GM19025 (cell line): Measurements from ENCODE around the gene SYT1.
A peak's percentile ranks its signal among the peaks of the same experiment; 100 is the strongest.
"Not testable (repeated sequence)": the region's sequence is repeated elsewhere in the genome, so short reads cannot be mapped to it uniquely, and the experiment has no call there.

Experiments
- ATAC-seq: cut with Tn5 transposase; IDR thresholded peaks from one replicate; pipeline ENCODE4 v1.9.1; 2021; ENCODE audit warnings: mild to moderate bottlenecking, low read depth, moderate library complexity; ENCODE audit not compliant: unreplicated experiment

The SYT1 gene

GRCh38 chr12:78864403-78864869 lies at the start of gene SYT1:
TSS of gene SYT1 (plus strand) at chr12:78864774.
- ATAC-seq: peak; percentile 32

DNA sequence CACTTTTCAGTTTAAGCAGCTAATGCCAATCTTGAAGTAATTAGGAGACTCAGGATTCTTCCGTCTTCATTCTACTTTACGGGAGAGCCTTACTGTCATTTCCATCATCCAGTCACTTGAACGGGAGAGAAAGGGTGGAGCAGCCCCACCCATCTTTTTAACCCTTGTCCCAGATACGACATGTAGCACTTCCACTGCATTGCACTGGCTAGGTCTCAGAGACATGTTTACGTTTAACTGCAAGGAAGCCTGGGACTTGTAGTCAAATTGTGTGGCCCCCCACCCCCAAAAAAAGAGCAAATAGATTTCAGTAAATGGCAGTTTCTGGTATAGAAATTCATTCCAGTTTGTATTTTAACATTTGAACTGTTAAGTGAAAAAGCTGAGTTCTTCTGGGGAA lies 46.1 kb upstream of the SYT1 start:
- no peak for ATAC-seq

DNA sequence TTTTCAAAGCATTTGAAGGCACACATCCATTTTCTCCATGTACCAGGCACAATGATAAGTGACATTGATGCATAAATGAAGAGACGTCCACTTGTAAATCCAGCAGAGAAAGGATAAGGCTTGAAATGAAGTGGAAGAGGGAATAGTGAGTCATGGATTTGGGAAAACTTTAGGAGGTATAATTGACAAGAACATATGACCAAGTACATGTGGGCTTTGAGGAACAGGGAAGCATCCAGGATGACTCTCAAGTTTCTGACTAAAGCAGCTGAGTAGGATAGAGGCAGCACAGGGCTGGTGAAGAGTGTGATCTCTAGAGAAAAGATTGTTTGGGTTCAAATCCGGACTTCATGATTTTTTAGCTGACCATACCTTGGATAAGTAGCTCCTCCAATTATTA lies 43.6 kb upstream of the SYT1 start:
- ATAC-seq: no peak

DNA sequence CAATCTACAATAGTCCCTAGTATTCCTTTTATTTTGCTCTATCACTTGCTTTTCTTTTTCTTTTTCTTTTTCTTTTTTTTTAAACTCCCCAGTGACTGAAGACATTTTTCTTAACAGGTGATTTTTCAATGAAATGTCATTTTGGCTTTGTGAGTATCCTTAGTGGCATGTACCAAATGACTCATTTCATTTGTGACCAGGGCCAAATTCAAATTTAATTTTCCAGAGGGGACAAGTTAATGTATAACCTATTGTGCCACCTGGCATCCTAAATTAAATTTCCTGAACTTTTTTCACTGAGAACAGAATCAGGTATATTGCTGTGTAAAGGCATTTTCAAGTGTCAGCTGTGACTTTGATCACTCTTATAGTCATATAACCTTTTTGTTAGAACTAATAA lies 39.7 kb upstream of the SYT1 start:
- ATAC-seq: no peak

- ATAC-seq: no peak
Measured at GRCh38 chr12:78829690-78830089, 34.9 kb upstream of the SYT1 start.

GRCh38 chr12:78835493-78835892 lies 29.1 kb upstream of the SYT1 start:
- no peak for ATAC-seq

GRCh38 chr12:78840518-78841019 lies 24.0 kb upstream of the SYT1 start:
- ATAC-seq: not testable (repeated sequence)

DNA sequence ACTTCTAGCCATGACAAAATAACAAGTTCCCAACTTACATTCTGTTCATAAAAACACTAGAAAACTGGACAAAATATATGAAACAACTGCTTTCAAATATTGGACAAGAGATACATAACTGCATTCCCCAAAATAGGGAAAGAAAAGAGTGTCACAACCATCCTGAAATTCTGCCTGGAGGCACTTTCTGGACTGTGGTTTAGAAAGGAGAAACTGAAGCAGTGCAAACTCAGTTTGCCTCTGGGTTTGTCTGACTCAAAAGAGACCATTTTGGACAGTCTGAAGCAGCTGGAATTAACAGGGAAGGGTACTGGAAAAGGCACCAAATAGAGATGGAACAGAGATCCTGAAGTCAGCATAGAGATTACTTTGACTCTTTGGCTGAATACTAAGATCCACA lies 11.3 kb upstream of the SYT1 start:
- no peak for ATAC-seq

DNA sequence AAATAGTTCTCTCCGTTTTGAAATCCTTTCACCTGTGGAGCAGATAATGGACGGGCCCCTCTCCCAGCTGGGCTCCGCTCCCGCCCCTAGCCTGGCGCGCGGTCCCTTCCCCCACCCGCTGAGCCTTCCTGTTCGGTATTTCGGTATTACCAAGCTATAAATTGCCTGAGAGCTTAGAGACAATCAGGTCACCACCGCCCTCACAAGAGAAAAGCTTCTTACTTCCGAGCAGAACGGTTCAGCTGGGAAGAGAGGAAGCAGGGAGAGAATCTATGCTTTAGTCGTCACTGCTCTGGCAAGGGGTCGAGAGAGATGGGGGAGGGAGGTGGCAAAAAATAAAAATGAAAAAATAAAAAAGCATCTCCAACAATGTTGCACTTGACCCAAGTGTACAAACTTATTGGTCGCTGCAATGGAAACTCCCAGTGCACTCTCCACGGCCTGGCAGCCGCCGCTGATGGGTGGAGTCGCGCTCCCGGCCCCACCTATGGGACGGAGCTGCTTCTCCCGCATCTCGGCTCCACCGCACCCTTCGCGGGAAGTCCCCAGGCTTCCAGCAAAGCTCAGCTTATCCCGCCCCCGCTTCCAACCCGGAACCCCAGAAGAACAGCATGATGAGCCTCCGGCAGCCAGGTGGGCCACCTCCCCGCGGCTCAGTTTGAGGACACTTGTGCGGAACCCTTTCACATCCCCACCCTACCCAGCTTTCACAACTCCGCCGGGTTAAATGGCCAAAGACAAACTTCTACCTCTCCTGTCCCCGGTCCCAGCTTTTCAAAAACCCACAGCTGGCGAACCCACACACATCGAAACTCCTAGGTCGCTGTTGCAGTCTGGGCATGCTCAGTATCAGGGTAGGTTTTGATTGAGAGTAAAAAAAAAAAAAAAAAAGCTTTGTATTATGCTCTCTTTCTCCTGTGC lies 832 bp upstream of the SYT1 start:
- peak; percentile 36 for ATAC-seq

DNA sequence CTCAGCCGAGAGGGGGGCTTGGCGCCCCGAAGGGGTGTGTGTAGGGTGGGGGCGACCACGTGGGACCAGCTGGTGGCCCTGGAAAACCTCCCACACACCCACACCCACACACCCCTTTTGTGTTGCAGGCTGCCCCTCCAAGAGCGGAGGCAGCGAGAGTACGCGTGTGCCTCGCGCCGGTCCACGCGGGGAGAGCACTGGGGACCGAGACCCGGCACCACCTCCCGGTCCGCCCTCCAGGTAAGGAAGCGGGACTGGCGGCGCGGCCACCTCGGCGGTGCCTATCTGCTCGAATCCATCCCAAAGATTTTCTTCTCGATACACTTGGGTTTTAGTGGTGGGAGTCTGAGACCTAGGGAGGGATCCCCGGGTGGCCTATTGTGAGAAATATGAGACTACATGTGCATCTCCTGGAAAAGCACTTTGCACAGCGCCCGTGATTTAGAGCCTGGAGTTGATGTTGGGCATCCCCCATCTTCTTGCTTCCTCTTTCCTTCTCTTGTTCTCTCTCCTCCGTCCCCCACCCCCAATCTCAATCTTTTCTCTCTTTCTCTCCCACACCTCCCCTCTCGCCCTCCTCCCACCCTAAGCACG lies 393 bp downstream of the SYT1 start:
- ATAC-seq: peak; percentile 20

DNA sequence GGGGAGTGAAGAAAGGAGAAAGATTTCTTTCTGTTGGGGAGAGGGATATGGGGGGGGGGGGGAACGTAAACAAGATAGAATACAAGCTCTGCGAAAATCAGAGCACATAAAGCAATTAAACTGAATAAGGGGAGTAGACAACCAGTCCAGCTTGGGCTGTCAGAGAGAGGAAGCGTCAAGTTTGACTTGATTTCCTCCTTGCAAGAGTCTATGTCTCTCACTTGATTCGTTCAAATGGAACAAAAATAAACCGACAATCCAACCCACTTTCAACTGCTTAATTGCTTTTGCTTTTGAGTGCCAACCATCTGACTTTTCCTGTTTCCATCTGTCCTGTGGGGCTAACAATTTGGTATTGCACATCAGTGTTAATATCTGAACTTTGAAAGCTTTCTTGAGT lies 942 bp downstream of the SYT1 start:
- no peak for ATAC-seq

DNA sequence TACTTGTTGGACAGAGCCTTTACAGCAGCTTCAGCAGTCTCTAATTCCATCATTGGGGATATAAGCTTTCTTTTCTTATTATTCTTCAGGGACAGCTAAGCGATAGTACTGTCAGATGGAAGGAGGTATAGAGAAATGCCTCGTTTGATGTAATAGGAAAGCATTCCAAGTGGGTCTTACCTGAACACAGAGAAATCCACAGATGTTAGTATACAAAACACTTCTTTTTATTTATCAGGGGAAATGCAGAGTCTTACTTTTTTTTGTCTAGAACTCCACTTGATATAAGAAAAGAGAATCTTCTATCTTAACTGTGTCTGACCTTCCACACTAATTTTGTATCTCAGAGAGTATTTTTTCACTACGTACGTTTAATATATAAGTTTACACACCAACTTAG lies 1.9 kb downstream of the SYT1 start:
- no peak for ATAC-seq

GRCh38 chr12:78870539-78870938 lies 6.0 kb downstream of the SYT1 start:
- no peak for ATAC-seq

DNA sequence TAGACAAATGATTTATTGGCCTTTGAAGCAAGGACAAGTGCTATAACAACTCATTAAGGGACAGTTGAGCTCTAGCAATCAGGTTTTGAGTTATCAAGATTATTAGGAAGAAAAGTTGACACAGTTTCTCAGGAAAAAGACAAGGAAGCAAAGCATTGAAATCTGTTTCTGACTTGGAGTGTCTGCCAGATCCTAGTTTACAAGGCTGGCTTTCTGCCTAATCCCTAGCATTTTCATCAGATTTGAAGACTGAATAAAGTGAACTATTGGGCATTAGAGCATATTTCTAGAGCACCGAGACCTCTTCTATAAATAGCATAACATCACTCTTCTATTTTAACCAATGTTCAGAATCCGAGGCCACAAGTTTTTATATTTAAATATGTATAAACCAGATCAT lies 7.0 kb downstream of the SYT1 start:
- ATAC-seq: no peak

GRCh38 chr12:78878459-78878858 lies 13.9 kb downstream of the SYT1 start:
- no peak for ATAC-seq

DNA sequence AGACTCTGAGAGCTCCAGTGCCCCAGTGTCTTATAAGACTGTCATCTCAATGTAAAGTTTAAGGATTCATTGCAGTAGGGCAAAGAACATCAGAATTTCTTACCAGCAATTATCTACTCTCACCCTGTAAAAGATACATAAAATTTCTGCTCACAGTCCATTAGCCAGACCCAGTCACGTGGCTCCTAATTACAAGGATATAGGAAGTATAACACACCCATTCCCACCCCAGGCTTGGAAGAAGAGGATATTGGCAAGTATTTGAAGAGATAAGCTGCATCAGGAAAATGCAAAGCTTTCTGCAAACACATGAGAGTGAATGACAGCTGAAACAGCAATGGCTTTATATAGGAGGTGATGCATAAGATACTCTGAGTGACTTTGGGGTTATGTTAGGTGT lies 14.3 kb downstream of the SYT1 start:
- ATAC-seq: no peak

GRCh38 chr12:78880078-78880477 lies 15.5 kb downstream of the SYT1 start:
- ATAC-seq: no peak

DNA sequence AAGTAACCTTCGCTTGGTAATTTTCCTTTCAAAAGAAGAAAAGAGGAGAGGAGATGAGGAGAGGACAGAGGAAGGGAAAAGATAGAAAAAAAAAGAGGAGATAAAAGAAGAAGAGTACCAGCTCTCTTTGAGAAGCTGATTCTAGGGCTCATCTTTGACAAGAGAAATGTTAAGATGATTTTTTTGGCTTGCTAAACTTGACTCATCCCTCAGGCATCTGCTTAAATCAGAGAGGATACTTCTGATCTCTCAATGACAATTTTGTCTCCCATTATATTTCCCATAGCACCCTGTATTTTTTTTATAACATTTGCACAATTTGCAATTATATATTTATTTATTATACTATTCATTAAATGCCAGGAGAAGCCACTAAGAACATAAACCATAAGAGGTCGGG lies 17.1 kb downstream of the SYT1 start:
- no peak for ATAC-seq

GRCh38 chr12:78885466-78885865 lies 20.9 kb downstream of the SYT1 start:
- ATAC-seq: no peak

DNA sequence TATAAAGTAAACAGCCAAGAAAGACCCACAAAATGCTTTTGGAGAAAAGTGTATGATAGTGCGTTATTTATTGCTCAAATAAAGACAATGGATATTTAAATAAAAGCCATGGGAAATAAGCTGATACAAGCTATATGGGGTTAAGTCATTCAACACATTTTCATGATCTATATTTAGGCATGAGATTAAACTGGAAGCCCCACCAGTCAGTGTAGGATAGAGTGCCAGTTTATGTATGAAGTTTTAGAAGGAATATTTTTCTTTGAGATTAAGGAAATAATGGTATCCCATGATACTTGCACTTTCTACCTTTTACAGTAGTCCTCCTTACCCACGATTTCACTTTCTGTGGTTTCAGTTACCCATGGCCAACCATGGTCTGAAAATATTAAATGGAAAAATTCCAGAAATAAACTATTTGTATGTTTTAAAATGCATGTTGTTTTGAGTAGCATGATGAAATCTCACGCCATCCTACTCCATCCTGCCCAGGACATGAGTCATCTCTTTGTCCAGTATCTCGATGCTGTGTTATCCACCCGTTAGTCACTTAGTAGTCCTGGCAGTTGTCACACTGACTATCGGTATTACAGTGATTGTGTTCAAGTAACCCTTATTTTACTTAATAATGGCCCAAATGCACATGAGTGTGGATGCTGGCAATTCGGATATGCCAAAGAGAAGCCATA lies 22.3 kb downstream of the SYT1 start:
- no peak for ATAC-seq

DNA sequence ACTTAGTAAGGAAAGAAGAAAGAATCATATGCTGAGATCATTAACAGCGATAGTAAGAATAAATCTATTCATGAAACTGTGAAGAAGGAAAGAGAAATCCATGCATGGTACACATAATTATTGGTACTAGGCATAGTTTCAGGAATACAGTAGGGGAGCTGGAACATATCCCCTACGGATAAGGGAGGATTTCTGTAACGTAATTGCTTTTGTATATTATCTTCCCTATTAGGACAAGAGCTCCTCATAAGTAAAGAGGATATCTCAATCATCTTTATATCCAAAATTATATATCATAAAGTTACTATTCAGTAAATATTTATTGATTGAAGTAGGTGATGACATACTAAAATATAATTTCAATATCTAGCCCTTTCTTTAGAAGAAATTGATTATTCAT lies 22.9 kb downstream of the SYT1 start:
- ATAC-seq: no peak
